HG02981 (cell line): ENCODE results near the gene ABCB6.
A peak's percentile ranks its signal among the peaks of the same experiment; 100 is the strongest.

Experiments used
- ATAC-seq: cut with Tn5 transposase; IDR thresholded peaks from one replicate; pipeline ENCODE4 v1.9.1; 2021; ENCODE audit warnings: mild to moderate bottlenecking, moderate library complexity; ENCODE audit not compliant: unreplicated experiment

ABCB6 gene

GRCh38 chr2:219186754-219187456 lies 31.9 kb downstream of the ABCB6 start:
- ATAC-seq: no peak

GRCh38 chr2:219184121-219184520 lies 34.6 kb downstream of the ABCB6 start:
- ATAC-seq: no peak

GRCh38 chr2:219183151-219183772 lies 35.5 kb downstream of the ABCB6 start:
- no peak for ATAC-seq

- ATAC-seq: no peak
These were observed 36.2 kb downstream of the ABCB6 start for GRCh38 chr2:219182331-219183150.

GRCh38 chr2:219181531-219181930 lies 37.2 kb downstream of the ABCB6 start:
- no peak for ATAC-seq

GRCh38 chr2:219180961-219181360 lies 37.8 kb downstream of the ABCB6 start:
- ATAC-seq: no peak

- ATAC-seq: no peak
These were observed 38.9 kb downstream of the ABCB6 start for GRCh38 chr2:219179601-219180465.

GRCh38 chr2:219178377-219179175 lies 40.2 kb downstream of the ABCB6 start:
- peak; percentile 6 for ATAC-seq

- peak; percentile 39 for ATAC-seq
These were observed 41.0 kb downstream of the ABCB6 start, which contains the start of gene RETREG2 for GRCh38 chr2:219177552-219178376. Gene RETREG2 (plus strand): TSS chr2:219178275. CDS start chr2:219178353, 78 bp downstream.

- ATAC-seq: peak; percentile 70
These were observed 41.8 kb downstream of the ABCB6 start, which contains the start of gene CNPPD1 for GRCh38 chr2:219176818-219177551. Gene CNPPD1 (minus strand): TSS chr2:219176925. CDS start chr2:219176828, 97 bp downstream.

GRCh38 chr2:219175928-219176817 lies 42.6 kb downstream of the ABCB6 start:
- ATAC-seq: peak; percentile 11

- no peak for ATAC-seq
These were observed 43.3 kb downstream of the ABCB6 start for GRCh38 chr2:219175486-219175885.

- ATAC-seq: no peak
These were observed 44.0 kb downstream of the ABCB6 start for GRCh38 chr2:219174801-219175200.

- no peak for ATAC-seq
These were observed 44.6 kb downstream of the ABCB6 start for GRCh38 chr2:219174146-219174545.

GRCh38 chr2:219173176-219173575 lies 45.6 kb downstream of the ABCB6 start:
- ATAC-seq: no peak

- ATAC-seq: no peak
These were observed 46.3 kb downstream of the ABCB6 start for GRCh38 chr2:219172231-219173154.
